Tibial artery (tissue), 4 donors: ENCODE measurements around the gene GGA2.
"Not testable (repeated sequence)": the region's sequence is repeated elsewhere in the genome, so short reads cannot be mapped to it uniquely, and the experiment has no call there.

ENCODE experiments used
- DNase-seq, 2 donors: peaks; one replicate each; pipeline ENCODE4 v3.0.0-alpha.2; 2019
- H3K27ac ChIP-seq, 2 donors: fragments of 200-600 bp; sonication (generic) in 1 of 2; 1 replicate in 1 of 2; 2 replicates in 1 of 2; pipeline ENCODE4 v1.5.1; 2018 to 2019; ENCODE audit warnings: mild to moderate bottlenecking in 1 of 2
- H3K27me3 ChIP-seq, 2 donors: fragments of 200-600 bp; sonication (generic) in 1 of 2; one replicate each; pipeline versions ENCODE4 v1.5.1 to v1.6.0; 2016 to 2019
- H3K36me3 ChIP-seq, 3 donors: fragments of 200-600 bp; sonication (generic) in 2 of 3; one replicate each; pipeline ENCODE4 v1.5.1; 2016 to 2019; ENCODE audit warnings: mild to moderate bottlenecking in 2 of 3
- H3K4me1 ChIP-seq, 4 donors: fragments of 200-600 bp; sonication (generic) in 2 of 4; 1 replicate in 3 of 4; 2 replicates in 1 of 4; pipeline ENCODE4 v1.5.1; 2016 to 2019
- H3K4me3 ChIP-seq, 2 donors: fragments of 200-600 bp; sonication (generic) in 1 of 2; 1 replicate in 1 of 2; 2 replicates in 1 of 2; pipeline ENCODE4 v1.5.1; 2018 to 2019; ENCODE audit warnings: mild to moderate bottlenecking in 2 of 2
- H3K9me3 ChIP-seq, 3 donors: fragments of 200-600 bp; sonication (generic) in 1 of 3; one replicate each; pipeline ENCODE4 v1.5.1; 2016 to 2019
- intact Hi-C: fragments of 100-400 bp; cut with DNase I; formaldehyde crosslinking; loops from one replicate; pipeline ENCODE4 v1.15.0; 2023; ENCODE audit warnings: low total_unique reads
- TF ChIP-seq, protein P1 (sequence below), 2 experiments: fragments of 200-600 bp in 1 of 2; fragments of 450-650 bp in 1 of 2; IDR thresholded peaks; one replicate each; pipeline ENCODE4 v1.5.1; 2017 to 2019; ENCODE audit warnings: antibody characterized with exemption in 2 of 2, mild to moderate bottlenecking in 1 of 2, moderate library complexity in 1 of 2

Gene GGA2

DNA sequence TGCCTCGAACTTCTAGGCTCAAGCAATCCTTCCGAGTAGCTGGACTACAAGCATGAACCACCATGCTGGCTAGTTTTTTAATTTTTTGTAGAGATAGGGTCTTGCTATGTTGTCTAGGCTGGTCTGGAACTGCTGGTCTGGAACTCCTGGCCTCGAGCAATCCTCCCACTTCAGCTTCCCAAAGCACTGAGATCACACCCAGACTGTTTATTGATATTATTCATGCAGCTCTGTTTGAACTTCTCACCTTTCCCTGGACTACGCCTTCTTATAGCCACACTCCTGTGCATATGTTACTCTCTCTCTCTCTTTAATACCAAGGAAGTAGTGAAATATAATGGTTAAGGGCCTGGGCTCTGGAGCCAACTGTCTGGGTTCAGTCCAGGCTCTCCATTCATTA lies 61.9 kb downstream of the GGA2 start:
- TF ChIP-seq, protein P1, sequence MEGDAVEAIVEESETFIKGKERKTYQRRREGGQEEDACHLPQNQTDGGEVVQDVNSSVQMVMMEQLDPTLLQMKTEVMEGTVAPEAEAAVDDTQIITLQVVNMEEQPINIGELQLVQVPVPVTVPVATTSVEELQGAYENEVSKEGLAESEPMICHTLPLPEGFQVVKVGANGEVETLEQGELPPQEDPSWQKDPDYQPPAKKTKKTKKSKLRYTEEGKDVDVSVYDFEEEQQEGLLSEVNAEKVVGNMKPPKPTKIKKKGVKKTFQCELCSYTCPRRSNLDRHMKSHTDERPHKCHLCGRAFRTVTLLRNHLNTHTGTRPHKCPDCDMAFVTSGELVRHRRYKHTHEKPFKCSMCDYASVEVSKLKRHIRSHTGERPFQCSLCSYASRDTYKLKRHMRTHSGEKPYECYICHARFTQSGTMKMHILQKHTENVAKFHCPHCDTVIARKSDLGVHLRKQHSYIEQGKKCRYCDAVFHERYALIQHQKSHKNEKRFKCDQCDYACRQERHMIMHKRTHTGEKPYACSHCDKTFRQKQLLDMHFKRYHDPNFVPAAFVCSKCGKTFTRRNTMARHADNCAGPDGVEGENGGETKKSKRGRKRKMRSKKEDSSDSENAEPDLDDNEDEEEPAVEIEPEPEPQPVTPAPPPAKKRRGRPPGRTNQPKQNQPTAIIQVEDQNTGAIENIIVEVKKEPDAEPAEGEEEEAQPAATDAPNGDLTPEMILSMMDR (IDR thresholded peaks at IDR 0.05), result no peak
- no peak for DNase-seq
- intact Hi-C loops, result no loop called here

DNA sequence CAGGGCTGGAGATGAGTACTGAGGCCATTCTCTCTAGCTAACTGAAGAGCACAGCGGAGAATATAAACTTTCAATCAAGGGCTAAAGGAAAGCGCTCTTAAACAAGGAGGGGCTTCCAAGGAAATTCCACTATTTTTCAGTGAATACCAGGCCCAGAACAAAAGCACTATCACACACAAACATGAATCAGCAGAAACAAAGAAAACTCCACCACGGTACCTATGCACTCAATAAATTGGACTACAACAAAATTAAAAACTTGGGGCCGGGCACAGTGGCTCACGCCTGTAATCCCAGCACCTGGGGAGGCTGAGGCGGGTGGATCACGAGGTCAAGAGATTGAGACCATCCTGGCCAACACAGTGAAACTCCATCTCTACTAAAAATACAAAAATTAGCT lies 72.8 kb downstream of the GGA2 start:
- H3K27me3 ChIP-seq, H3K4me1 ChIP-seq, intact Hi-C loops, H3K27ac ChIP-seq, H3K4me3 ChIP-seq, H3K9me3 ChIP-seq: not testable (repeated sequence)
- H3K36me3 ChIP-seq, result peaks cover 27 to 74% (median 40%) of the 10 kb centered on the region in 3 donors
- peak in 1 of 2 donors; percentile 16 for DNase-seq

More for the DNA sequence above, 61.9 kb downstream of the GGA2 start:
- Histone ChIP-seq H3K27me3 (no peaks in the 10 kb centered on the region), H3K9me3 (no peaks in the 10 kb centered on the region), H3K36me3 (peaks cover 21 to 28% (median 27%) of the 10 kb centered on the region in 3 donors), H3K27ac (no peak overlapping the region), H3K4me3 (no peak overlapping the region), H3K4me1 (peaks cover 0 to 33% (median 11%) of the 10 kb centered on the region in 4 donors)

DNA sequence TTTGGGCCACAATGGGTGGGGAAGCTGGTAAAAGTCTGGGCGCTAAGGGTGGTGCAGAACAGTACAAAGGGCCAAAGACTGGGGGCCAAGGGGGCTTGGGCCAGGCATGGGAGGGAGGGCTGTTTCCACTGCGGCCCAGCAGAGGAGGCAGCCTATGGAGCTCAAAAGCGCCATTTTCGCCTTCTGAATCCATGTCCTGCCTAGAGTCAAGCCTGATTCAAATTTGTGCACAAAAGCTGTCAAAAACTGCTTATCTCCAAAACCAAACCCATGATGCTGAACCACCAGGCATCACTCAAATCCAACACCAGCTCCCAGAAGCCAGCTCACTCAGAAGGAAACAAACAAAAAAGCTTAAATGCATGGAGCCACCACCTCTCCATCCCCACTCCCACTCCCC lies 73.3 kb downstream of the GGA2 start:
- Histone ChIP-seq H3K27me3 (no peaks in the 10 kb centered on the region), H3K4me3 (no peak overlapping the region), H3K4me1 (no peaks in the 10 kb centered on the region), H3K36me3 (peaks cover 27 to 74% (median 42%) of the 10 kb centered on the region in 3 donors), H3K9me3 (no peaks in the 10 kb centered on the region), H3K27ac (no peak overlapping the region)
- intact Hi-C loops, result no loop called here
- TF ChIP-seq, protein P1 (IDR thresholded peaks at IDR 0.05), result no peak
- peak in 1 of 2 donors; percentile 11 for DNase-seq

DNA sequence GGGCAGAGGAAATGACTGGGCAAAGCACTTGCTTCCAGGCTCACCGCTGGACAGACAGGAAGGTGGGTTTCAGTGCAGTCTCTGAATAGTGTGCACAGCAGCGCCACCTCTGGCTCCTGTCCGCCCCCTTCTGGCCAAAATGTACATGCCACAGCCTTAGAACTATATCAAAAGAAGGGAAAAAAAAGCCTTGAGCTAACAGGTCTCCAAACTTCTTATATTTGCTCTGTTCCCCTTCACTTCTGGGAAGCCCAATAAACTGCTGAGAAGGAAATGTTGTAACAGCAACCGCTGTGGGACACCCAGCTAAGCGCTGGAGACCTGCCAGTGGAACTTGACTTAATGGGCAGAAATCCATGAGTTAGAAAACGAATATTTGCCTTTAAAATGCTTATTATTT lies 74.8 kb downstream of the GGA2 start:
- Histone ChIP-seq H3K27me3 (no peaks in the 10 kb centered on the region), H3K36me3 (peaks cover 30 to 72% (median 34%) of the 10 kb centered on the region in 3 donors), H3K27ac (no peak overlapping the region), H3K4me3 (no peak overlapping the region), H3K9me3 (no peaks in the 10 kb centered on the region), H3K4me1 (no peaks in the 10 kb centered on the region)
- intact Hi-C loops, result loop anchor here (2.0 kb wide), 1 partner anchor 253 kb away; the partner anchor contains the start of gene SCNN1G
- peak in 1 of 2 donors; percentile 39 for DNase-seq
- TF ChIP-seq, protein P1 (IDR thresholded peaks at IDR 0.05), result peak; percentile 59 to 63

DNA sequence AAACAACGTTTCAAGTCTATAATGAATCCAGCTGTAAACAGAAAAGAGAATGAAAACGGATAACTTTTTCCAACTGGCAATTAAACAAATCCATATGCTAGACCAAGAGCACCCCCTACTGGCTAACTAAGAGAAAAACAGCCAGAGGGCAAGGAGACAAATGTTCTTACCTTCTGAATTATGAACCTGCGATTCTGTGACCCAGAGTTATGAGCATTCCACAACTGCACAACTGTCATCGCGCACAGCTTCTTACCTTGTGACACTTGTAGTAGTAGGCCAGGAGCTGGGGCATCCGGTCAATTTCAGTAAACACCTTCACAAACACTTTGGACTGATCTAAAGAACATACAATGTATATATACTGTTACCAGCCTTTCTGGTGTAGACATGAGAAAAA lies 75.9 kb downstream of the GGA2 start:
- H3K27me3 ChIP-seq, result no peaks in the 10 kb centered on the region
- no peak overlapping the region for H3K4me3 ChIP-seq
- no peaks in the 10 kb centered on the region for H3K4me1 ChIP-seq
- H3K27ac ChIP-seq, result no peak overlapping the region
- DNase-seq, result no peak
- H3K9me3 ChIP-seq, result no peaks in the 10 kb centered on the region
- peaks cover 40 to 73% (median 41%) of the 10 kb centered on the region in 3 donors for H3K36me3 ChIP-seq
- TF ChIP-seq, protein P1 (IDR thresholded peaks at IDR 0.05), result peak; percentile 76 to 87
- intact Hi-C loops, result loop anchor here (2.0 kb wide), 1 partner anchor 252 kb away; the partner anchor contains the start of gene SCNN1G

DNA sequence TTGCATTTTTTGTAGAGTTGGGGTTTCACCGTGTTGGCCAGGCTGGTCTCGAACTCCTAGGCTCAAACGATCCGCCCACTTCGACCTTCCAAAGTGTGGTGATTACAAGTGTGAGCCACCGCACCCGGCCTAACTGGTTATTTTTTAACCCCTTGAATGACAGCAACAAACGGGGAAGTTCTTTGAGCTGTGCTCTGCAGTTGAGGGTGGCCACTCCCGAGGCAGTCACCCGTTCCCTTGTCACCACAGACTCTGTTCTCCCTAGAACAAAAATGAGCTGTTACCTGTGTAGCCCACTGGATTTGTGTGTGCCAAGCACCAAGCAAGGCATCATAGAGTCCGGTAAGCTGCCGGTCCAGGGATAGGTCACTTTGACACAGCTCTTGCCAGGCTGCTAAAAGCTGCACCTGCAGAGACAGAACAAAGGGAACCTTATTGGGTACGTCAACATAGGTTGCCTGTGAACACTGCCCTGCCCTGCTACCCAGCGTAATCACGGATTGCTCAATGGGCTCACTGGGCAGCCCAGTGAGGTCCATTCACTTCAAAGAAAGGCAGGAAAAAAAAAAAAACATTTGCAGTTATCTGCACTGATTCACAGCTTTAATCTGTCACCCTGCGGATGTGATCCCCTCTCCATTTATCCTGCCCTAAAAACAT lies 76.9 kb downstream of the GGA2 start:
- Histone ChIP-seq H3K27ac (no peak overlapping the region), H3K9me3 (no peaks in the 10 kb centered on the region), H3K27me3 (no peaks in the 10 kb centered on the region), H3K4me3 (no peak overlapping the region), H3K4me1 (no peaks in the 10 kb centered on the region), H3K36me3 (peaks cover 45 to 71% (median 46%) of the 10 kb centered on the region in 3 donors)
- TF ChIP-seq, protein P1 (IDR thresholded peaks at IDR 0.05), result no peak
- intact Hi-C loops, result no loop called here
- DNase-seq, result no peak
